GM21737 (cell line): Measurements from ENCODE around the gene B3GALT6.
"Not testable (repeated sequence)": the region's sequence is repeated elsewhere in the genome, so short reads cannot be mapped to it uniquely, and the experiment has no call there.

Experiments used
- ATAC-seq: cut with Tn5 transposase; IDR thresholded peaks from one replicate; pipeline ENCODE4 v1.9.1; 2021; ENCODE audit warnings: mild to moderate bottlenecking, moderate library complexity; ENCODE audit not compliant: unreplicated experiment

The B3GALT6 gene

DNA sequence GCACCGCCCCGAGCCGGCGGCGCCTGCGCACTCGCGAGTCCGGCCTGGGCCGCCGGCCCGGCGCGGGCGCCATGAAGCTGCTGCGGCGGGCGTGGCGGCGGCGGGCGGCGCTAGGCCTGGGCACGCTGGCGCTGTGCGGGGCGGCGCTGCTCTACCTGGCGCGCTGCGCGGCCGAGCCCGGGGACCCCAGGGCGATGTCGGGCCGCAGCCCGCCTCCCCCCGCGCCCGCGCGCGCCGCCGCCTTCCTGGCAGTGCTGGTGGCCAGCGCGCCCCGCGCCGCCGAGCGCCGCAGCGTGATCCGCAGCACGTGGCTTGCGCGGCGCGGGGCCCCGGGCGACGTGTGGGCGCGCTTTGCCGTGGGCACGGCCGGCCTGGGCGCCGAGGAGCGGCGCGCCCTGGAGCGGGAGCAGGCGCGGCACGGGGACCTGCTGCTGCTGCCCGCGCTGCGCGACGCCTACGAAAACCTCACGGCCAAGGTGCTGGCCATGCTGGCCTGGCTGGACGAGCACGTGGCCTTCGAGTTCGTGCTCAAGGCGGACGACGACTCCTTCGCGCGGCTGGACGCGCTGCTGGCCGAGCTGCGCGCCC is at the start of gene B3GALT6:
B3GALT6 (plus strand) TSS at position 30 of the 588 bp plus-strand sequence; CDS start at position 72, 42 bp downstream.
- ATAC-seq: no peak

DNA sequence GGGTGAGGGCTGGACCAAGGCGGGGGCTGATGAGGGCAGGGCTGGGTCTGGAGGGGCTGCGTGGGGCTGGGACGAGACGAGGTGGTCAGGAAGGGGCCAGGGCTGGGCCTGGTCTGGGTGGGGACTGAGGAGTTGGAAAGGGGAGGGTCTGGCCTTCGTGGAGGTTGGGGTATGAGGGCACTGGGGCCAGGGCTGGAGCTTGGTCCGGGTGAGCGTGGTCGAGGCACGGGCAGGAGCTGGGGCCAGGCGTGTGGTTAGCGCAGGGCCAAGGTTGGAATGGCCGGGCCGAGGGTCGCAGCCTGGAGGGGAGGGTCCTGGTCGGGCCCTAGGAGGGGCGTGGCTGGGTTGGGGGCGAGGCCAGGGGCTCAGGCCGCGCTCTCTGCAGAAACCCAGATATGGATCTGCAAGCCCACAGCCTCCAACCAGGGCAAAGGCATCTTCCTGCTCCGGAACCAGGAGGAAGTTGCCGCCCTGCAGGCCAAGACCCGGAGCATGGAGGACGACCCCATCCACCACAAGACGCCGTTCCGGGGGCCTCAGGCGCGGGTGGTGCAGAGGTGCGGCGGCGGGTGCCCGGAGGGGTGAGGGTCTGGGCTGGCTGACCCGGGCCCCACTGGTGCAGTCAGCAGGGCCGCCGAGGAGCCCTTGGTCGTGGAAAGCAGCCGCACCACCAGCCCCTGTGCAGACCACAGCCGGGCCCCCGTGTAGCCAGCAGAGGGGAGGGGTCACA is 49.4 kb upstream of the B3GALT6 start:
- ATAC-seq: no peak

DNA sequence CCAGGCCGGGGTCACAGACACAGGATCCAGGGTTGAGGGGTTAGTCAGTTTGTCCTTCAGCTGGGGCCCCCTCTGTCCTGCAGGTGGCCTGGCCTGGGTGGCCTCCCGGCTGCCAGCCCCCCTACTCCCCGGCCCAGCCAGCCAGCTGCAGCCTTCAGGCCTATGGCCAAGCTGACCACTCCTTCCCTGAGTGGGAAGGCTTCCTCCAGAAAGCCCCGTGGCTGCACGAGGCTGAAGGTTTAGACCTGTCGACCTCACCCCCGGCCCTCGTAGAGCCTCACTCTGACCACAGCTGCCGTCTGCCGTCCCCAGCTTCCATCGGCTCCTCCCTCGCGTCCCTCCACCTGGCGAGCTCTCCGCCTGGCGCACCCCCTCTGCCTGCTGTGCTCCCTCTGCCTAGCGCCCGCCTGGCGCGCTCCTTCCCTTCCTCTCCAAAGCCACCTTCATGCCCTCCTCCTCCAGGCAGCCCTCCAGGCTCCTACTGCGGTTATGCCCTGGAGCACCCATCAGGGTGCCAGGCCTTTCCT is 48.8 kb upstream of the B3GALT6 start:
- ATAC-seq: no peak

DNA sequence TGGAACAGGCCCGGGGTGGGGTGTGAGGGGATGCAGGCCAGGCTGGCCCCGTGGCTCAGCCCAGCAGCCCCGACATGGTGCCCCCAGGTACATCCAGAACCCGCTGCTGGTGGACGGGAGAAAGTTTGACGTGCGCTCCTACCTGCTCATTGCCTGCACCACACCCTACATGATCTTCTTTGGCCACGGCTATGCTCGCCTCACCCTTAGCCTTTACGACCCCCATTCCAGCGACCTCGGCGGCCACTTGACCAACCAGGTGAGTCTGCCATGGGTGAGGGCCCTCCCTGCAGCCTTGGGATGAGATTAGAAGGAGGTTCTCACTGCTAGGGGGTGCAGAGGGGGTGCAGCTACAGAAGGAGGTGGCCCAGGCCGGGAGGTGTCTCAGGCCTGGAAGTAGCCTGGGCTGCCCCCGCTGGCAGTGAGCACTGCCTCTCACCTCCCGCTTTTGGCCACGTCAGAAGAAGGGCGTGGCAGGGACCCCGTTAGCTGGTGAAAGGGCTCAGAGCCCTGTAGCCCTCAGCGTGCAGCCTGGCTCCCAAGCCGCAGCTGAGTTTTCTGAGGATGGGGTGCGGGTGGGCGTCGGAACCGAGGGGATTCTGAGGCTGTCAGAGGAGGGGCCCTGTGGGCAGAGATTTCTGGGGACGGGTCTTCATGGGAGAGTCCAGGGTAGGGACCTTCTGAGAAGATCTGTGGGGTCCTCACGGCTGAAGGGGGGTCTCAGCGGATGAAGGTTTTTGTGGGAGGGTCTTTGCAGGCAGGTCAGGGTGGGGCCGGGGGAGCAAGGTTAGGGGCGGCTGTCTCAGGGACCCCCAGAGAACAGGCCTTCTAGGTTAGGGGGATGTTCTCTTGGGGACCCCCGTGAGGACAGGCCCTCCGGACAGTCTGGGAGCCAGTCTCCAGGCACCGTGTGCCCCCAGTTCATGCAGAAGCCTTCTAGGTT is 47.9 kb upstream of the B3GALT6 start:
- no peak for ATAC-seq

DNA sequence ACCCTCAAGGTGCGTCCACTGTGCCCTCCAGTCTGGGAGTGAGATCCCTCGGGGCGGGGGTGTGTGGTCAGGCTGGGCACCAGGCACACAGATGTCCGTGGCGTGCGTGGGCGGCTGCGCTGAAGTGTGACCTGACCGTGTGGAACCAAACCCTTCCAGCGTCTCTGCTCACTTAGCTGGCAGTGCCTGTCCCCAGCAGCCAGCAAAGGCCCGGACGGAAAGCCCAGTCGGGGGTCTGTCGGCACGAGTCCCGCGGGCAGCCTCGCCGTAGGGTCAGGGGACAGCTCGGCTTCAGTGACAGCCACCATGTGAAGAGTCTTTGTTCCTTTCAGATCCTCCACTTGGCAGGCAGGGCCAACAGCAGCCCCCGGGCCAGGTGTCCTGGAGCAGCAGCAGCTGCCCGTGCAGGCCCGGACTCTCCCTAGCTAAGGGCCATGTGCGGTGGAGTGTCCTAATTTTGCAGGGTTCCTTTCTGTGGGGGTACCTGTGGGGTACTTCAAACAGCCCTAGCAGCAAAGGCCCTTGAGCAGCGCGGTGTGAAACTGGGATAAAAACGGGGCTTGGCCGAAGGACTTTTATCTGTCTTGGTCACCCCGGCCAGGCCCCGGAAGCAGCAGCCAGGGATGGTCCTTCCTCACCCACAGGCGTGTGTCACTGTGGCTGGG is 46.8 kb upstream of the B3GALT6 start:
- ATAC-seq: no peak

DNA sequence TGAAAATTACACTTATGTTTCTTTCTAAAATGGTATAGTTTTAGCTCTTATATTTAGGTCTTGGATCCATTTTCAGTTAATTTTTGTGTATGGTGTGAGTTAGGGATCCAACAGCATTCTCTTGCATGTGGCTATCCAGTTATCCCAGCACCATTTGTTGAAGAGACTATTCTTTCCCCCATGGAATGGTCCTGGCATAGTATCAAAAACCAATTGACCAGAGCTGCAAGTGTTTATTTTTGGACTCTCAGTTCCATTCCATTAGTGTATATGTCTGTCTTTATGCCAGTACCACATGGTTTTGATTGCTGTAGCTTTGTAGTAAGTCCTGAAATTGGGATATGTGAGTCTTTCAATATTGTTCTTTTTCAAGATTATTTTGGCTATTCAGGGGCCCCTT is 44.1 kb upstream of the B3GALT6 start:
- ATAC-seq: no peak

DNA sequence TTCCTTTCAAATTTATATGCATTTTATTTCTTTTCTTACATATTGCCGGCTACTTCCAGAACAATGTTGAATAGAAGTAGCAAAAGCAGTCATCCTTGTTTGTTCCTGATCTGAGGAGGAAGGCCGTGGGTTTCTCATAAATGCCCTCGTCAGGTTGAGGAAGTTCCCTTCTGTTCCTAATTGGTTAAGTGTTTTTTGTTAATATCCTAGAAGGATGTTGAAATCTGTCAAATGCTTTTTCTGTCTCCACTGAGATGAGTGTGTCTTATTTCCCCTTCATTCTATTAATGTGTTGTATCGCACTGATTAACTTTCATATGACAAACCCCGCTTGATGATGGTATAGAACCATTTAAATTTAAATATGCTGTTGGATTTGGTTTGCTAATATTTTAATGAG is 42.9 kb upstream of the B3GALT6 start:
- no peak for ATAC-seq

DNA sequence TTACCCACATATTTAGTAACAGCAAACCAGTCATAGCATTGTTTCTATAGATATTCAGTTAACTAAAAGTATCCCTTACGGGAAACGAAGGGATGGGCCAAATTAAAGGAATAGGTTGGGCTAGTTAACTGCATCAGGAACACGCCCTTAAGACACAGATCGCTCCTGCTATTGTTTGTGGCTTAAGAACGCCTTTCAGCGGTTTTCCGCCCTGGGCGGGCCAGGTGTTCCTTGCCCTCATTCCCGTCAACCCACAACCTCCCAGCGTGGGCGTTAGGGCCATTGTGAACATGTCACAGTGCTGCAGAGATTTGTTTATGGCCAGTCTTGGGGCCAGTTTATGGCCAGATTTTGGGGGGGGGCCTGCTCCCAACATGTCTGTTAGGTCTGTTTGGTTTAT is 40.3 kb upstream of the B3GALT6 start:
- no peak for ATAC-seq

DNA sequence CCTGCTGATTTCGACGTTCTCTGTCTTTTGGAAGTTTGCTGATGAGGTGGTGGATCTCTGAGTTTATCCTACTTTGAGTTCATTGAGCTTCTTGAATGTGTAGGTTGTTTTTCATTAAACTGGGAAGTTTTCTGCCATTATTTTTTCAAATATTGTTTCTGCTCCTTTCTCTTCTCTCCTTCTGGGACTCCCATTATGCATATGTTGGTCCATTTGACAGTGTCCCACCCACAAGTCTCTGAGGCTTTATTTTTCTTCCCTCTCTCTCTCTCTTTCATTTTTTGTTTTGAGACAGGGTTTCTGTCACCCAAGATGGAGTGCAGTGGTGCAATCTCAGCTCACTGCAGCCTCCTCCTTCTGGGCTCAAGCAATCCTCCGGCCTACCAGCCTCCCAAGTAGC is 37.3 kb upstream of the B3GALT6 start:
- ATAC-seq: no peak

DNA sequence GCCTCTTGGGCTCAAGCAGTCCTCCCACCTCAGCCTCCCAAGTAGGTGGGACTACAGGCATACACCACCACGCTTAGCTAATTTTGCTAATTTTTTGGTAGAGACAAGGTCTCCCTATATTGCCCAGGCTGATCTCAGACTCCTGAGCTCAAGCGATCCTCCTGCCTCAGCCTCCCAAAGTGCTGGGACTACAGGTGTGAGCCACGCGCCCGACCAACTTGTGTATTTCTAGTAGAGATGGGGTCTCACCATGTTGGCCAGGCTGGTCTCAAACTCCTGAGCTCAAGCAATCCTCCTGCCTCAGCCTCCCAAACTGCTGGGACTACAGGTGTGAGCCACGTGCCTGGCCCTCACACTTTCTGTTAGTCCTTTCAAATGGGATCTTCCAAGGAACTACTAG is 36.3 kb upstream of the B3GALT6 start:
- not testable (repeated sequence) for ATAC-seq

DNA sequence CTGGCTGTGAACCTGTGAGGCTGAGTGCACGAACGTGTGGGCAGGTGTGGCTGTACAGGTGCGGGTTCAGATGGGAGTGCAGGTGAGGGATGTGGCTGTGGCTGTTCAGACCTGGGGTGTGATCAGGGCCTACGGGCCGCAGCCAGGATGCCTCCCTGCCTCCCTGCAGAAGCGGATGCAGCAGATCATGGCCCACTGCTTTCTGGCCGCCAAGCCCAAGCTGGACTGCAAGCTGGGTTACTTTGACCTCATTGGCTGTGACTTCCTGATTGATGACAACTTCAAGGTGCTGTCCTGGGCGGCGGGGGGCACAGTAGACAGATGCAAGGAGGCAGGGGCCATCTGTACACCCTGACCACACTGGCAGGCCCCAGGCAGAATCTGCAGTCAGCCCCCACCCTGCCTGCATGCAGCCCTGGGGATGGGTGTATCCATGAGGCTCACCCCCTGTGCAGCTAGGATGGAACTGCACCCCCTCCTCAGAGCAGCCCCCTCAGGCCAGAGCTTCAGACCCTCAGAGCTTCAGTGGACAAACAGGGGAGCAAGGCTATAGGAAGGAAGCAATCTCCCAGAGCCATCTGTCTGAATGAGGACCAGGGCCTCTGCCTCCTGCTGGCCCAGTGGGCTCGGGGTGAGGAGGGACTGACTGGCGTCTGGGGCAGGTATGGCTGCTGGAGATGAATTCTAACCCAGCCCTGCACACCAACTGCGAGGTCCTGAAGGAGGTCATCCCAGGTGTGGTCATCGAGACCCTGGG is 35.4 kb upstream of the B3GALT6 start:
- ATAC-seq: no peak

DNA sequence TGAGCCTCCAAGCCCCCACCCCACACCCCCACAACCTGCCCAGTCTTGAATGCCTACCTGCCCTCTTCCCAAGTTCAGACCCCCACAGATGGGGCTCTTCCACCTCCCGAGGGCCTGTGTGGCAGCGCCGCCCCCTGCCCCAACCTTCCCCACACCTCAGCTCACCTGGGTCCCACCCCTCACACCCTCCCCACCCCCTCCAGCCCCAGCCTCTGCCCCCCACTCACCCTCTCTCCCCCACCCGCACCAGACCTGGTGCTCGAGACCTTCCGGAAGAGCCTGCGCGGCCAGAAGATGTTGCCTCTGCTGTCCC is 34.9 kb upstream of the B3GALT6 start:
- ATAC-seq: no peak

DNA sequence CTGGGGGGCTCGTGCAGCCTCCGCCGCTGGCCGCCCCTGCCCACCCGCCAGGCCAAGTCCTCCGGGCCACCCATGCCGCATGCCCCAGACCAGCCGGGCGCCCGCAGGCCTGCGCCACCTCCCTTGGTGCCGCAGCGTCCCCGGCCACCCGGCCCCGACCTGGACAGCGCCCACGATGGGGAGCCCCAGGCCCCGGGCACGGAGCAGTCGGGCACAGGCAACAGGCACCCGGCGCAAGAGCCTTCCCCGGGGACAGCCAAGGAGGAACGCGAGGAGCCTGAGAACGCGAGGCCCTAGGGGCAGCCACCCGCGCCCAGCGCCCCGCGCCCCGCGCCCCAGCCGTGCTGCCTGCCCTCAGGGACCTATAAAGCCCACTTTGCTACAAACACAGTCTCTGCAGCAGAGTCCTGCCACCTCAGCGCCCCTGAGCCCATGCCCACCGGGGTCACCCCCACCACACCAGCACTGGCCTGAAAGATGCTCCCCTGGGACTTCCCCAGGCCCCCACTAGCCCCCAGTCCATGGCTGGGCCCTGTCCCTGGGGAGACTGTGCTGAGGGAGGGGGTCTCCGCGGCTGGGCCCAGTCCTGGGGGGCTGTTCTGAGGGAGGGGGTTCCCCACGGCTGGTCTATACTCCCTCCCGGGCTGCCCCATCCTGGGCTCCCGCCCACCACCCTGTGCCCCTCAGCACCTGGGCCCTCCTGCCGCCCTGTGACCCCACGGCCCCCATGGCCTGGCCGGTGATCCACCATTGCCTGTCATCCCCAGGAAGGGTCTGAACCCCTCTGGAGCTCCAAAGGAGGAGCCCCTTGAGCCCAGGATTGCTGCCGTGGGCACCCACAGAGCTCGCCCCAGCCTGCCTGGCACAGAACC is 34.2 kb upstream of the B3GALT6 start:
- ATAC-seq: no peak

DNA sequence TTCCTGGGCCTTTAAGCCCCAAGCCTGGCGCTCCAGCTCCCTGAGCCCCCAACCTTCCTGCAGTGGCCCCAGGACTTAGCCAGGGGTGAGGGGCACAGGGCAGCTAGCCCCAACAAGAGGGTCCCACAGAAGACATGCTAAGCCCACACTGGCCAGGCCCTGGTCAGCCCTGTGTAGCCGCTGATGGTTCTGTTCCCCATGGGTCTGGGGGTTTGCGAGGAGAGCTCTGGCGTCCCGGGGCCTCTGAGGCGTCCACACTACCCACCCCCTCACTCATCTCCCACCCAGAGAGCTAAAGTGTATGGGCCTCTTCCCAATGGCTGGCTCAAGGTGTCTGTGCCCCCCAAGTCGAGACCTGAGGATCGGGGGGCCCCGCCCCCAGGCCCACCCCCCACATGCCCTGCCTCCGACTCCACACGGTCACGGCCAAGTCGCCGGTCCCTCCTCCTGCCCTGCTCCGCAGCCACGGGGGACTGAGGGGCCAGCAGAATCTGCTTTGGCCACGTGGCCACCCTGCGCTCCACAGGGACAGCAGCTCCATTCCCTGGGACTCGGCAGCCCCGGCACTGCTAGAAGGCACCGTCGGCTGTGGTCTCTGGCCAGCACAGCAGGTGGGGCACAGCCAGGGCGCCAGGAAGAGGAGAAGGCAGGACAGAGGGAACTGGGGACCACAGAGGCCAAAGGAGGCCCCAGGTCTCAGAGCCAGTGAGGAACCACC is 33.5 kb upstream of the B3GALT6 start:
- ATAC-seq: no peak

DNA sequence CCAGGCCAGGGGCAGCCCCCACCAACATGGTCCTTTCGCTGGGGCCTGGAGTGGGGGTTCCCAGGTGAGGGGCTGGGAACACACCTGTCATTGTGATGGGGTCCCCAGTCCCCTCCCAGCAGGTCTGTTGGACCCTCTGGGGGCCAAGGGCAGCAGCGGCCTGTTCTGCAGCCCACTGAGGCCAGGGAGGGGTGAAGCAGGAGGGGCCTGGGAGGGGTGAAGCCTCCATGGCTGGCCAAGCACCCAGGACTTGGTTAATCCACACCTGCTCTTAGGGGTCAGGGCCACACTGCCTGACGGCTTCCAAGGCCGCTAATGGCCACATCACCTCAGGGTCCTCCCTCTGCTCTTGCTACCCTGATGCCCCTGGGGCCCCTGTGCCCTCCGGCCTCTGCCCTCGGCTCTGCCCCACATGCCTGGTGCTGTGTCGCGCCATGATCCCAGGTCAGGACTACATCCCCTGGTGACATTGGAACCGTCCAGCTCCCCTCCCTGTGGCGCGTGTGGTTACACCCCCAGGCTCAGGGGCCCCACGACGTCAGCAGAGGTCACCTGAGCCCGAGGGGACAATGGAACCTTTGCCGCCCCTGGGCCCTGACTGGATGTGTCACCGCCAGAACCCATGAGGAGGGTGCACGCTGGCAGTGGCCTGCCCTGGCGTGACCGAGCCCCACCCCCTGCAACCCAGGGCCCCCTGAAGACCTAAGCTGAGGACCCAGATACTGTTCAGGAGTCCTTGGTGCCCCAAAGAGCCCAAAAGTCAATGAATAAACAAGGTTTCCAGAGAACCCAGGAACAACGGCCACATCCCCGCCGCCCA is 32.7 kb upstream of the B3GALT6 start:
- no peak for ATAC-seq

DNA sequence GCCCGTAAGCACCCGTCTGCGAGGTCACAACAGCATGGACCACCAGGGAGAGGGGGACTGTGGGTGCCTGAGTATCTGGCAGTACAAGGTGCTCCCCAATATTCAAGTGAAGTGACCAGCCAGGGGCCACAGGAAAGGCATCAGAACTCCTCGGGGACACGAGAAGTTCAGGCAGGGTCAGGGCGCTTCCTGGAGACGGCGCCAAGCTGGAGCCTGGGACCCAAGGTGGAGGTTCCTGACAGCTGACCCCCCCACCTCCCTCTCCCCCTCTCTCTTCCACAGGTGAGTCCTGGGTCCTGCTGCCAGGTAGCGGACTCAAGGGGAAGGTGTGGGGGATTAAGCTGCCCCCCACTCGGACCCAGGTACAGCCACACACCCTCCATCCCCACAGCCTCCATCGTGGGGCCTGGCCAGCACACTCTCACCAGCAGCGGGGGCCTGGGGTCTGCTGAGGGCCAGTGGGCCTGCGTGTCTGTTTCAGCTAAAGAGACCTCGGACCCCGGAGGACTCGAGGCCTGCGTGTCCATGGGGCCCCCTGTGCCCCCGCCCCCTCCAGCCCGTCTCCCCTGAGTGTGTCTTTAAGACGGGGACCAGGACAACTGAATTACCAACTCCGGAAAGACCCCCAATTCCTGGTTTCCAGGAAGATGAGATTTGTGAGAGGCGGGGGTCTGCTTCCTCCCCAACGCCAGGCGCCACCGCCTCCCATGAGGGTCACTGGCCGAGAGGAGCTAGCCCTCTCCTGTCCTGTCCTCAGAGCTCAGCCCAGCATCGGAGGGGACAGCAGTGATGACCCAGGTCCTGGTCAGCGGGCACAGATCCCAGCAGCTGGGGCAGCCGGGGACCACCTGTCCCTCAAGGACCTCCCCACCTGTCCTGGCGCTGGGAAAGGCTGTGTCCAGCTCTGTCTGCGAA is 31.8 kb upstream of the B3GALT6 start:
- no peak for ATAC-seq
